HuH-7 (cell line): ENCODE measurements around the gene MYMK.

Experiments
- DNase-seq: peaks from one replicate; pipeline ENCODE4 v3.0.0; 2011; ENCODE audit warnings: low spot score

Gene MYMK

DNA sequence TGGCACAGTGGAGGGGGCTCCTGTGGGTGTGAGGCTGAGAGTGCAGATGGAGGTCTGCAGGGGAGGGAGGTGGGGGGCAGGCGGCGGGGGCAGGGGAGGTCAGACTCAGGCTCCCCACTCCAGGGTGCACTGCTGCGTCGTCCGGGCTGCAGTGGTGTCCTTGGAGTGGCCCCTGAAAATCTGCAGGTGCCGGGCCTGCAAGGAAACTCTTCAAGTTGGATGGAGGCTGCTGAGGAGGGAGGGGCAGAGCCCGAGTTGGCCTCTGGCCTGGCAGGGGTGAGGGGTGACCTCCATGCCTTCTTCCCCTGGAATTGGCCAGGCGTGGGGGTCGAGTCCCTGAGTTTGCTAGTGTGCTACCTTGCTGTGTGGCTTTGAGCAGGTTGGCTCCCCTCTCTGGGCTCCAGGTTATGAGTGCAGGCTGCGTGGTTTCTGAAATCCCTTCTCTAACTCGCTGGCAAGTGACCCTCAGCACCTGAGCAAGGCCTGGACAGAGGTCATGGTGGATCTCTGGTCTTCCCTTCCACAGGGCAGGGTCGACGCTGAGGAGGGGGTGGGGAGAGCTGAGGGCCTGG is 10.6 kb upstream of the MYMK start:
- no peak for DNase-seq

GRCh38 chr9:133534346-133535291 is 9.9 kb upstream of the MYMK start, which contains the start of gene ADAMTSL2:
ADAMTSL2 (plus strand) TSS chr9:133534704; CDS start chr9:133536713, 2,009 bp downstream.
- DNase-seq, result no peak

DNA sequence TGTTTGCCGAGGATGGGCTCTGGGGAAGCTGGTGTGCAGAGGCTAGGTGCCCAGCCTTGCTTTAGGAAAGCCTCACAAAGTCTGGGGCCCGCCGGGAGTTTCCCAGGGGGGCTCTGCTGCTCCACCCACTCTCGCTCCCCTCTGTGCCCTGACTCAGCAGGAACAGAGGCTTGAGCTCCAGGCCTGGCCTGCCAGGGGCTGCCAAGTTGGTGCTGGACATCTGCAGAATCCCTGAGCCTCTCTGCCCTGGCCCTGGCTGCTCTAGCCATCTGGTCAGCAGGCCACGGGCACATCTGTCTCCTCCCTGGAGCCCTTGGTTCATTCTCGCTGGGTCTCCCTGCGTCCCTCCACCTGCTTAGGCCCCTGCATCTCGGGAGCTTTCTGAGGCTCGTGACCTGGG is 9.1 kb upstream of the MYMK start:
- DNase-seq, result no peak

DNA sequence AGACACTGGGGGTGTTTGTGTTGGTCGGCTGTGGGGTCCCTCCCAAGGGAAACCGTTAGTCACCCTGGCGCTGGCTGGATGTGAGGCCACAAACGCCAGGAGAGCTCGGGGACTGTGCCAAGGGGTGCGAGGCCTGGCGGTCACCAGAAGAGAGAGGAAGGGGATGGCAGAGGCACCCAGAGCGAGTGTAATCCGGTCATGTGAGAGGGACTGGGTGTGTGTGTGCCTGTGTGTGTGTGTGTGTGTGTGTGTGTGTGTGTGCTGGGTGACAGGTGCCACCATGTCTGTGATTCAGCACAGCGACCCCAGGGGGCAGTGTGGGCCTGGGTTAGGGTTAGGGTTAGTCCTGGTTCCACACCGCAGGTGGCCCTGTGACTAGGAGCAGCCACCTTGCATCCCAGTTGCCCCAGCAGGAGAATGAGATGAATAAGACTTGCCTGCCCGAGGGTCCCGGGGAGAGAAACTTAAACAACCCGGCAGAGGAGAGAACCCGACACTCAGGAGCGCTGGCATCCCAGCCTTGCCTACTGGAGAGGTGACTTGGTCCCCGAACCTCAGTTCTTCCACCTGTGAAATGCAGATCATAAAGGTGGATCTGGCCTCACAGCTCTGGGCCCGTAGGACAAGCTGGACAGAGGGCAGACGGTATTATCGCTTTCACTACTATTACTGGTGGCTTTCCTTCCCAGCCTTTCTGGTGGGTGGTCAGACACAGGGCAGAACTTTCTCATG is 8.3 kb upstream of the MYMK start:
- peak; percentile 96 for DNase-seq

- no peak for DNase-seq
Measured at GRCh38 chr9:133531293-133531692, 6.5 kb upstream of the MYMK start.

- no peak for DNase-seq
Measured at GRCh38 chr9:133529874-133530273, 5.1 kb upstream of the MYMK start.

- no peak for DNase-seq
Measured at GRCh38 chr9:133529457-133529856, 4.7 kb upstream of the MYMK start.

DNA sequence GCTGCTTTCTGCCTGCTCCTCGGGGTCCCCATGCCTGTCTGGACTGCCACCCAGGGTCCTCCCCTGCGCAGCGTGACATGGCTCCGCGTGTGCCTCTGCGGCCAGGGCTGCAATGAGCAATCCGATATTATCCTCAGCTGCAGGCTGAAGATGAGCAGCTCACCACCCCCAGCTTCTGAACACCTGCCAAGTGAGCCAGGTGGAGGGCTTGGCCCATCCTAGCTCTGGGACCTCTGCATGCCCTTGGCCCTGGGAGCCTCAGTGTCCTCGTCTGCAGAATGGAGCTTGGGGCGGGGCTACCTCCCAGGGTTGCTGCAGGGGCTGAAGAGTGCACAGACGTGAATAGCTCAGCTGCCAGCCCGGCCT is 4.1 kb upstream of the MYMK start:
- DNase-seq, result no peak

DNA sequence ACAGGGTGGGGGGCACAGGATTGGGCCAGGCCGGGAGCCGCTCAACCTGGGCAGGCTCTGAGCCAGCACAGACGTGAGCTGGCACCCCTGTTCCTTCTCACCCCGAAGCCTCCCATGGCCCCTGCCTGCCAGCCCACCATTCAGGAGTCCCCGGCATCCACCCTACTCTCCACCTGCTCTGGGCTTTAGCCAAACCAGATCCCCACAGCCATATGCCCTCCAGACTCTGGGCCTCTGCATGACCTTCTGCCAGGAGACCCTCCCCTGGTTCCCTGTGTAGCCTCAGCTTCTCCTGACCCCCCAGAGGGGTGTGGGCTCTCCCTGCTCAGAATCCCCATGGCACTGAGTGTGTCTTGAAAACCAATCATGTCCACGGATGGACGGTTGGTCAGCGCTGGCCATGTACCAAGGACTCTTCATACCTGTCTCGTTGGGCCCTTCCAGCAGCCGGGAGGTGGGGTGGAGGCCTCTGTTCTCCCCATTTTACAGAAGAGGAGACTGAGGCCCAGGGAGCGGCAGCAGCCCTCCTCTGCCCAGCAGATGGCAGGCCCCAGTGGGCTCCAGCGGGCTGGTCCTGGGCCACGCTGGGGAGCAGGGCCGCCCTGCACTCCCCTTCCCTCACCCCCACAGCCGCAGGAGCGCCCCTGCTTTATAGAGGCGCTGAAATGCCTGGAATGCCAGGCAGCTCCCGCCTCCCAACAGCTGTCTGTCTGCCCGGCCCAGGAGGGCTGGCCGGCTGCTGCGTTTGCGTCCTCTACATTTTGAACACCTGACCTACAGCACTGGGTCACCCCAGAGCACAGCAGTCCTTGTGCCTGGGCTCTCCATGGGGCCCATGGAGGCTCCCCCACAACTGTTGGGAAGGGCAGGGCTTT is 3.5 kb upstream of the MYMK start:
- no peak for DNase-seq

GRCh38 chr9:133527444-133527920 is 2.7 kb upstream of the MYMK start:
- DNase-seq, result no peak

DNA sequence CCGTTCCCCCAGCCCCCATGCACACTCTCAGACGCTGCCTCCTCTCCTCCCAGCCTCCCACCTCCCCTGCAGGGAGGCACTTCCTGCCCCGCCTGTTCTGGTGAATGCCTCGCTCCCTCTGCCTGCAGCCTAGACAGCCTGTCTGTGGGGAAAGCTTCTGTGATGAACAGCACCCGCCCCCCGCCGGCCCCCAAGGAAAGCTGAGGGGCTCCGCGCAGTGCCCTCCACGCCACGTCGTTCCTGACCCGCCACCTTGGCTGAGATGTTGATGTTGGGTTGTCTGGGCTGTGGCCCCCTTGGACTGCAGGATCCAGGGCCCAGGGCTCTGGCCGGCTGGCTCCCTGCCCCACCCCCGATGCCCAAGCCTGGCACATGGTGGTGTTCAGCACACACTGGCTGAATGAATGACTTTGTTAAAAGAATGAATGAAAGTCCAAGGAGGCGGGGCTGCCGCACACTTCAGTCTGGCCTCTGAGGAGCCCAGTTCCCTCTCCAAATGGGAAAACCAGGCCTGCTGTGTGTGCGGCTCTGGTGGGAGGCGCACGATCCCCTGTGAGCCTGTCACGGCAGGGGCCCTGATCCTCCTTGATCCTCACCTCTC is 2.1 kb upstream of the MYMK start:
- no peak for DNase-seq

GRCh38 chr9:133525677-133526076 is 918 bp upstream of the MYMK start:
- DNase-seq, result no peak

DNA sequence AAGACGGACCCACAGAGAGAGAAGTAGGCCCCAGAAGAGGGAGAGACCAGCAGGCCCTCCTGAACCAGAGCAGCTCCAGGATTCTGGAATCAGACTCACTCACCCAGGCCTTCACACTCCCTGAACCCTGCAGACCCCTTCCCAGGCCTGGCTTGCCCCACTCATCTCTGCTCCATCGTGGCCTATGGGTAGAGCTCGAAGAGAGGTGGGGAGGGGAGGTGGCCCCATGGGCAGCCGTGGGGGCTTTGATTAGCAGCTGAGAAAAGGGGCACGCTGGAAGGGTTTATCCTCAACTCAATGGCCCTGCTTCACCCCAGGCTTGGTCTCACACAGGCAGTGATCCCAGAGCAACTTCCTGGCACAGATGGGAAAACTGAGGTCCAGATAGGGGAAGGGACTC is 613 bp downstream of the MYMK start:
- no peak for DNase-seq

- DNase-seq, result no peak
Measured at GRCh38 chr9:133523106-133523505, 1.7 kb downstream of the MYMK start.

DNA sequence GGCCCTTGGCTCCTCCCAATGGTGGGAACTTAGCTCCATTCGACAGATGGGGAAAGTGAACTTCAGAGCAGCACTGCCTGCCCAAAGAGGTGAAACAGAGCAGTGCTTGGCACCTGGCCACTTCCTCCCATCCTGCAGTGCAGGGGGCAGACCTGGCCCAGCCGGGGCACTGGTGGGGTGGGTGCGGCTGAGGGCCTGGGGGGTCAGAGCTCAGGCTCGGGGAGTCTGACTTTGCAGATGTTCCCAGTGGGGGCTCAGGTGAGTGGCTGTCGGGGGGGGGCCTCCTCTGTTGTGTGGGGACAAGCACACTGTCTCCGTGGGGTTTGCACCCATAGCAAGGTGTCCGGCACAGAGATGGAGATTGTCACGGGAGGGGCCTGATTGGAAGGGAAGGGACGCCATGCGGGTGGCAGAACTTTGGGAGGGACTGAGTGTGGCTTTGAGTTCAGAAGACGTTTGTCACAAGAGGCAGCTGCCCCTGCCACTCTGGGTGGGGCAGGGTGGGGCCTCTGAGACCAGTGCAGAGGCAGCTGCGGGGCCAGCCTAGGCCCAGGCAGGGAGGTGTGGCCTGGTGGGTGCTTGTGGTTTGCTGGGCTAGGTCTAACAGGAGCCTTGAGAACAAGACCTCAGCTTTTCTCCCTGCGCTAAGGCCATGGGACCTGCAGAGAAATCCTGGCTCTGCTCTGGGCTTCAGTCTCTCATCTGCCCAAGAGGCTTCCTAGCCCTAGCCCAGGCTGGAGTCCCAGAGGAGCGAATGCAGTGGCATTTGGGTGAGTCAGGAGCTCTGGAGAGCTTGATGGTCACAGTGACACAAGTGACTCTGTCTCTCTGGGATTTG is 2.5 kb downstream of the MYMK start:
- DNase-seq, result no peak

- DNase-seq, result no peak
Measured at GRCh38 chr9:133521122-133522072, 3.4 kb downstream of the MYMK start.

GRCh38 chr9:133520121-133520835 is 4.5 kb downstream of the MYMK start:
- no peak for DNase-seq

DNA sequence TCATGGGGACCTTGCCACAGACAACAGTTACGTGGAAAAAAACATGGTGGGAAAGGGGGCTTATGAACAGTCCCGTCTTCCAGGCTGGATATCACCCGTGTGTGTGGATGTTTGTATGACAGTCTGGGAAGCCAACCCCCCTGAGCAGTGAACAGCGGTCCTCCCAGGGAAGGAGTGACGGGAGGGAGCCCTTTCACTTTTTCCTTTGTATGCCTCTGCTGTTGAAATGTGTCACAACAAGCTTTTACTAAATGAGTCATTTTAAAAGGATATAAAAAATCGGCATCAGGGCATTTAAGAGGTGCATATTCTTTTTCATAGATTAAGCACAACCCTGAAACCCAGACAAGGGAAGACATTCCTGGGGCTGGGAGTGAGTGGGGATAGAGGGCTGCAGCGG is 5.1 kb downstream of the MYMK start:
- DNase-seq, result no peak
